ENCODE results near the gene PLCB4.

PLCB4 gene

DNA sequence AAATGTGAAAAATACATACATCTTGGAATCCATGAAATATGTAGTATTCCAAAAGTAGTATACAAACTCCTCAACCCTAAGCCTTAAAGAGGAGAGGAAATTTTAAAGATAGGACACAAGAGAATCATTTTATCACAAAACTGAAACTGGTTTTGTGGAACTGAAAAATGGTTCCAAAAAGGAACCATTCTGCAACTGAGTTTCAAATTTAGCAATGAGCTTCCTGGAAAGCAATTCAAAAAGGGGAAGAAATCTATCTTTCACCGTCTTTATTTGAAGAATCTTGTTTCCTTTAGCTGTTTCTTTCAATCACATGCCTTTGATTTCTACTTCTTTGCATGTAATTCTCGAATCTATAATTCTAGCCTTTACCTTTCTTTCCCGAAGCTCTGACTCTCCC lies 413.3 kb downstream of the PLCB4 start:
- Histone ChIP-seq H3K9me3 (ENCODE audit: insufficient read depth, low read length) (no peaks in the 10 kb centered on the region), H3K27me3 (ENCODE audit: low read length) (no peaks in the 10 kb centered on the region), H3F3A (ENCODE audit: insufficient read depth) (no peaks in the 10 kb centered on the region), H3K27ac (ENCODE audit: low read depth, low read length) (no peak overlapping the region), H3K4me2 (ENCODE audit: low read depth, low read length, poor library complexity, severe bottlenecking) (no peak overlapping the region), H2AFZ (ENCODE audit: low read depth, low read length, severe bottlenecking) (no peak overlapping the region), H3K9ac (ENCODE audit: low read length) (no peak overlapping the region), H3K9me2 (replicated peaks; ENCODE audit: insufficient read depth, low read length) (no peaks in the 10 kb centered on the region), H3K36me3 (ENCODE audit: low read length) (no peaks in the 10 kb centered on the region), H3K4me3 (ENCODE audit: insufficient read depth, low read length, poor library complexity, severe bottlenecking) (no peak overlapping the region), H3K79me2 (ENCODE audit: insufficient read depth, low read length) (no peaks in the 10 kb centered on the region), H4K20me1 (ENCODE audit: low read depth, low read length) (no peaks in the 10 kb centered on the region)
- TF ChIP-seq EZH2phosphoT487 (conservative IDR thresholded peaks at IDR 0.05; ENCODE audit: low read length): no peak
- TF ChIP-seq, protein P1, sequence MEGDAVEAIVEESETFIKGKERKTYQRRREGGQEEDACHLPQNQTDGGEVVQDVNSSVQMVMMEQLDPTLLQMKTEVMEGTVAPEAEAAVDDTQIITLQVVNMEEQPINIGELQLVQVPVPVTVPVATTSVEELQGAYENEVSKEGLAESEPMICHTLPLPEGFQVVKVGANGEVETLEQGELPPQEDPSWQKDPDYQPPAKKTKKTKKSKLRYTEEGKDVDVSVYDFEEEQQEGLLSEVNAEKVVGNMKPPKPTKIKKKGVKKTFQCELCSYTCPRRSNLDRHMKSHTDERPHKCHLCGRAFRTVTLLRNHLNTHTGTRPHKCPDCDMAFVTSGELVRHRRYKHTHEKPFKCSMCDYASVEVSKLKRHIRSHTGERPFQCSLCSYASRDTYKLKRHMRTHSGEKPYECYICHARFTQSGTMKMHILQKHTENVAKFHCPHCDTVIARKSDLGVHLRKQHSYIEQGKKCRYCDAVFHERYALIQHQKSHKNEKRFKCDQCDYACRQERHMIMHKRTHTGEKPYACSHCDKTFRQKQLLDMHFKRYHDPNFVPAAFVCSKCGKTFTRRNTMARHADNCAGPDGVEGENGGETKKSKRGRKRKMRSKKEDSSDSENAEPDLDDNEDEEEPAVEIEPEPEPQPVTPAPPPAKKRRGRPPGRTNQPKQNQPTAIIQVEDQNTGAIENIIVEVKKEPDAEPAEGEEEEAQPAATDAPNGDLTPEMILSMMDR (IDR thresholded peaks at IDR 0.05; ENCODE audit: insufficient read depth, low read length, poor library complexity, severe bottlenecking): no peak

DNA sequence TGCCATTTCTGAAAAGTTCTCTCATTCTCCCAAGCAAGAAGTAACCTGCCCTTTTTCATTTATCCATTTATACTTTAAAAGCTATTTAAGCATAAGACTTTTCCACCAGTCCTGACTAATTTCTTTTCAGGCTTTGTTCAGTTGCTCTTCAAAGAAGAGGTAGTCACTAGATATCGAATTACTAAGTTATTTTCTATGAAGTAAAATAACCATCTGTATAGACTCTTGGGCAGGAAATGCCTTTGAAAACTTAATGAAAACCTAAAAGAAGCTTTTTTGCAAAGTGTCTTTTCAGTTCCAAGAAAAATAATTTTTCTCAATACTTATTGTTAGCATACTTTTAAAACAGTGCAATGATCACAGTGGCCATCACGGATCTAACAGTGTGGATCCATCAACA lies 414.2 kb downstream of the PLCB4 start:
- Histone ChIP-seq H3K27me3 (ENCODE audit: low read length) (no peaks in the 10 kb centered on the region), H3K9me3 (ENCODE audit: insufficient read depth, low read length) (no peaks in the 10 kb centered on the region)

DNA sequence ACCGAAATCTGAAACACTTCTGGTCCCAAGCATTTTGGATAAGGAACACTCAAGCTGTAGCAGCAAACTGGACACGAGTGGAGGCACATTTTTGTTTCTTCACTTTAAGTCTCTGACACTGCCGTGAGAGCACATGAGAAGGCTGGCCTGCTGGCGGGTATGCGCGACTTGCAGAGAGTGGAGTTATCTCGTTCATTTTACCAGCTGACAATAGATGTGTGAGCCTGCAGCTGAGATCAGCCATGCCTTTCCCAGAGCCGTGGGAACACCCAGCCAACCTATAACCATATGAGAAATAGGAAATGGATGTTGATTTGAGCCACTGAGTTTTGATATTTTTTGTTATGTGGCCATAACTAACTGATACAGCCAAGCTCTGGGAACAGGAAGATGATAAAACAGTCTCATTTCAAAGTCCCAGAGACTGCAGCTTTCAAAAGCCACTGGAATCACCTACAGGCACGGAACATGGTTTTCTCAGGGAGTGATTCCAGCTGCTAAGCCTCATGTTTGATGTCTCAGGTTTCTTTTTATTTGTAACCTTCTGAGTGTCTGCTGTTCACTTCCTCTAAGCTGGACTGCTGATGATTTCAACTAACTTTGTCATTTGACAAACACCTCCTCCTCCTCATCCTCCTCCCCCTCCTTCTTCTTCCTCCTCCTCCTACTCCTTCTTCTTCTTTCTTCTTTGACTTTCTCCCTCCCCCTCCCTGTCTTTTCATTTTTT lies 416.9 kb downstream of the PLCB4 start:
- H3K27me3 ChIP-seq (ENCODE audit: low read length): no peaks in the 10 kb centered on the region
- H3K36me3 ChIP-seq (ENCODE audit: low read length): no peaks in the 10 kb centered on the region
- H4K20me1 ChIP-seq (ENCODE audit: low read depth, low read length): no peaks in the 10 kb centered on the region
- H3K9me2 ChIP-seq (replicated peaks; ENCODE audit: insufficient read depth, low read length): no peaks in the 10 kb centered on the region
- no peak overlapping the region for H2AFZ ChIP-seq (ENCODE audit: low read depth, low read length, severe bottlenecking)
- no peak overlapping the region for H3K4me3 ChIP-seq (ENCODE audit: insufficient read depth, low read length, poor library complexity, severe bottlenecking)
- no peaks in the 10 kb centered on the region for H3F3A ChIP-seq (ENCODE audit: insufficient read depth)
- no peak overlapping the region for H3K9ac ChIP-seq (ENCODE audit: low read length)
- no peak overlapping the region for H3K4me2 ChIP-seq (ENCODE audit: low read depth, low read length, poor library complexity, severe bottlenecking)
- no peaks in the 10 kb centered on the region for H3K79me2 ChIP-seq (ENCODE audit: insufficient read depth, low read length)
- H3K9me3 ChIP-seq (ENCODE audit: insufficient read depth, low read length): no peaks in the 10 kb centered on the region
- H3K27ac ChIP-seq (ENCODE audit: low read depth, low read length): no peak overlapping the region
- TF ChIP-seq, protein P1 (IDR thresholded peaks at IDR 0.05; ENCODE audit: insufficient read depth, low read length, poor library complexity, severe bottlenecking): no peak
- no peak for TF ChIP-seq EZH2phosphoT487 (conservative IDR thresholded peaks at IDR 0.05; ENCODE audit: low read length)

More for the DNA sequence above, 414.2 kb downstream of the PLCB4 start:
- H3K27ac ChIP-seq (ENCODE audit: low read depth, low read length): no peak overlapping the region
- no peaks in the 10 kb centered on the region for H3K9me2 ChIP-seq (replicated peaks; ENCODE audit: insufficient read depth, low read length)
- no peak overlapping the region for H3K9ac ChIP-seq (ENCODE audit: low read length)
- no peaks in the 10 kb centered on the region for H3K36me3 ChIP-seq (ENCODE audit: low read length)
- no peak overlapping the region for H3K4me3 ChIP-seq (ENCODE audit: insufficient read depth, low read length, poor library complexity, severe bottlenecking)
- H4K20me1 ChIP-seq (ENCODE audit: low read depth, low read length): no peaks in the 10 kb centered on the region
- H2AFZ ChIP-seq (ENCODE audit: low read depth, low read length, severe bottlenecking): no peak overlapping the region
- no peaks in the 10 kb centered on the region for H3K79me2 ChIP-seq (ENCODE audit: insufficient read depth, low read length)
- H3K4me2 ChIP-seq (ENCODE audit: low read depth, low read length, poor library complexity, severe bottlenecking): no peak overlapping the region
- no peaks in the 10 kb centered on the region for H3F3A ChIP-seq (ENCODE audit: insufficient read depth)
- TF ChIP-seq, protein P1 (IDR thresholded peaks at IDR 0.05; ENCODE audit: insufficient read depth, low read length, poor library complexity, severe bottlenecking): no peak

Measured in SU-DHL-6 (cell line).